ENCODE data around the gene ZMIZ2.
"Not testable (repeated sequence)": the region's sequence is repeated elsewhere in the genome, so short reads cannot be mapped to it uniquely, and the experiment has no call there.

The ZMIZ2 gene

GRCh38 chr7:44775383-44776107 is 26.9 kb downstream of the ZMIZ2 start:
- DNase-seq (ENCODE audit: low spot score): no peak

- DNase-seq (ENCODE audit: low spot score): no peak
Measured at GRCh38 chr7:44776211-44776610, 27.6 kb downstream of the ZMIZ2 start.

GRCh38 chr7:44782460-44782859 is 33.8 kb downstream of the ZMIZ2 start:
- no peak for DNase-seq (ENCODE audit: low spot score)

GRCh38 chr7:44783407-44783806 is 34.8 kb downstream of the ZMIZ2 start:
- DNase-seq (ENCODE audit: low spot score): no peak

- DNase-seq (ENCODE audit: low spot score): no peak
Measured at GRCh38 chr7:44784364-44784763, 35.7 kb downstream of the ZMIZ2 start.

- DNase-seq (ENCODE audit: low spot score): not testable (repeated sequence)
Measured at GRCh38 chr7:44785218-44785617, 36.6 kb downstream of the ZMIZ2 start.

- DNase-seq (ENCODE audit: low spot score): peak; percentile 74
Measured at GRCh38 chr7:44787041-44787440, 38.4 kb downstream of the ZMIZ2 start.

GRCh38 chr7:44787762-44788161 is 39.1 kb downstream of the ZMIZ2 start:
- no peak for DNase-seq (ENCODE audit: low spot score)

- DNase-seq (ENCODE audit: low spot score): no peak
Measured at GRCh38 chr7:44789990-44790389, 41.3 kb downstream of the ZMIZ2 start.

GRCh38 chr7:44791278-44792219 is 42.9 kb downstream of the ZMIZ2 start:
- no peak for DNase-seq (ENCODE audit: low spot score)

GRCh38 chr7:44793919-44794318 is 45.3 kb downstream of the ZMIZ2 start:
- no peak for DNase-seq (ENCODE audit: low spot score)

- DNase-seq (ENCODE audit: low spot score): no peak
Measured at GRCh38 chr7:44794331-44794730, 45.7 kb downstream of the ZMIZ2 start.

GRCh38 chr7:44796034-44796503 is 47.4 kb downstream of the ZMIZ2 start:
- peak; percentile 91 for DNase-seq (ENCODE audit: low spot score)

- DNase-seq (ENCODE audit: low spot score): peak; percentile 100
Measured at GRCh38 chr7:44796504-44797328, 48.1 kb downstream of the ZMIZ2 start, which contains the start of gene PPIA. Gene PPIA, plus strand, starts transcription at chr7:44796681. Its CDS starts 44 bp downstream, at chr7:44796725.

GRCh38 chr7:44797329-44798258 is 48.9 kb downstream of the ZMIZ2 start:
- peak; percentile 93 for DNase-seq (ENCODE audit: low spot score)

GRCh38 chr7:44798649-44799305 is 50.1 kb downstream of the ZMIZ2 start:
- DNase-seq (ENCODE audit: low spot score): no peak

- DNase-seq (ENCODE audit: low spot score): no peak
Measured at GRCh38 chr7:44799939-44800338, 51.3 kb downstream of the ZMIZ2 start.

GRCh38 chr7:44801890-44802289 is 53.2 kb downstream of the ZMIZ2 start:
- DNase-seq (ENCODE audit: low spot score): no peak

GRCh38 chr7:44802418-44803025 is 53.9 kb downstream of the ZMIZ2 start:
- DNase-seq (ENCODE audit: low spot score): no peak

Data from NAMALWA (cell line).